Measurements from ENCODE around the gene PGA3.
"Not testable (repeated sequence)": the region's sequence is repeated elsewhere in the genome, so short reads cannot be mapped to it uniquely, and the experiment has no call there.

The PGA3 gene

GRCh38 chr11:61202950-61203746 lies at the start of gene PGA3:
PGA3 (plus strand) TSS chr11:61203515; CDS start chr11:61203565, 50 bp downstream.
- in situ Hi-C loops (cut with HindIII; ENCODE audit: low sequenced_read_pairs), result not testable (repeated sequence)

- in situ Hi-C loops (cut with HindIII; ENCODE audit: low sequenced_read_pairs), result no loop called here
Measured at GRCh38 chr11:61153593-61154095, 49.7 kb upstream of the PGA3 start.

GRCh38 chr11:61154528-61154927 lies 48.8 kb upstream of the PGA3 start:
- in situ Hi-C loops (cut with HindIII; ENCODE audit: low sequenced_read_pairs), result no loop called here

GRCh38 chr11:61155312-61155711 lies 48.0 kb upstream of the PGA3 start:
- in situ Hi-C loops (cut with HindIII; ENCODE audit: low sequenced_read_pairs), result no loop called here

GRCh38 chr11:61155741-61156140 lies 47.6 kb upstream of the PGA3 start:
- in situ Hi-C loops (cut with HindIII; ENCODE audit: low sequenced_read_pairs), result no loop called here

GRCh38 chr11:61157743-61158142 lies 45.6 kb upstream of the PGA3 start:
- in situ Hi-C loops (cut with HindIII; ENCODE audit: low sequenced_read_pairs), result no loop called here

- in situ Hi-C loops (cut with HindIII; ENCODE audit: low sequenced_read_pairs), result no loop called here
Measured at GRCh38 chr11:61158691-61159381, 44.5 kb upstream of the PGA3 start.

- in situ Hi-C loops (cut with HindIII; ENCODE audit: low sequenced_read_pairs), result no loop called here
Measured at GRCh38 chr11:61160487-61161189, 42.7 kb upstream of the PGA3 start.

GRCh38 chr11:61161190-61162091 lies 41.9 kb upstream of the PGA3 start, which contains the start of gene VPS37C:
VPS37C (minus strand) TSS chr11:61161426; CDS start chr11:61138829, 22,597 bp downstream.
- in situ Hi-C loops (cut with HindIII; ENCODE audit: low sequenced_read_pairs), result no loop called here

GRCh38 chr11:61162092-61162941 lies 41.0 kb upstream of the PGA3 start:
- in situ Hi-C loops (cut with HindIII; ENCODE audit: low sequenced_read_pairs), result no loop called here

GRCh38 chr11:61163021-61163420 lies 40.3 kb upstream of the PGA3 start:
- in situ Hi-C loops (cut with HindIII; ENCODE audit: low sequenced_read_pairs), result no loop called here

- in situ Hi-C loops (cut with HindIII; ENCODE audit: low sequenced_read_pairs), result no loop called here
Measured at GRCh38 chr11:61163714-61164605, 39.4 kb upstream of the PGA3 start.

GRCh38 chr11:61164606-61165424 lies 38.5 kb upstream of the PGA3 start:
- in situ Hi-C loops (cut with HindIII; ENCODE audit: low sequenced_read_pairs), result no loop called here

- in situ Hi-C loops (cut with HindIII; ENCODE audit: low sequenced_read_pairs), result not testable (repeated sequence)
Measured at GRCh38 chr11:61165785-61166184, 37.5 kb upstream of the PGA3 start.

GRCh38 chr11:61166331-61166730 lies 37.0 kb upstream of the PGA3 start:
- in situ Hi-C loops (cut with HindIII; ENCODE audit: low sequenced_read_pairs), result not testable (repeated sequence)

- in situ Hi-C loops (cut with HindIII; ENCODE audit: low sequenced_read_pairs), result no loop called here
Measured at GRCh38 chr11:61168042-61168688, 35.1 kb upstream of the PGA3 start.

- in situ Hi-C loops (cut with HindIII; ENCODE audit: low sequenced_read_pairs), result no loop called here
Measured at GRCh38 chr11:61168800-61169199, 34.5 kb upstream of the PGA3 start.
